HEK293T (cell line): ENCODE results near the gene COBLL1.

Source experiments
- ARNT ChIP-seq: fragments of 450-650 bp; IDR thresholded peaks from 2 replicates; pipeline ENCODE4 v1.6.1; 2017; ENCODE audit warnings: mild to moderate bottlenecking
- BHLHE40 ChIP-seq: fragments of 450-650 bp; IDR thresholded peaks from 2 replicates; pipeline ENCODE4 v1.6.1; 2016; ENCODE audit warnings: mild to moderate bottlenecking, moderate library complexity, borderline replicate concordance
- CTBP1 ChIP-seq: fragments of 450-650 bp; IDR thresholded peaks from 2 replicates; pipeline ENCODE4 v1.6.1; 2016; ENCODE audit warnings: borderline replicate concordance
- ELF4 ChIP-seq: fragments of 450-650 bp; IDR thresholded peaks from 2 replicates; pipeline ENCODE4 v1.6.1; 2017; ENCODE audit warnings: antibody characterized with exemption
- FOXA1 ChIP-seq: fragments of 450-650 bp; IDR thresholded peaks from 2 replicates; pipeline ENCODE4 v1.6.1; 2016; ENCODE audit warnings: mild to moderate bottlenecking
- FOXK2 ChIP-seq: fragments of 450-650 bp; IDR thresholded peaks from 2 replicates; pipeline ENCODE4 v1.6.1; 2016; ENCODE audit warnings: mild to moderate bottlenecking
- FOXM1 ChIP-seq: fragments of 450-650 bp; IDR thresholded peaks from 2 replicates; pipeline ENCODE4 v1.6.1; 2017; ENCODE audit warnings: mild to moderate bottlenecking, borderline replicate concordance
- L3MBTL2 ChIP-seq: fragments of 450-650 bp; conservative IDR thresholded peaks from 2 replicates; pipeline ENCODE4 v1.6.1; 2016; ENCODE audit warnings: mild to moderate bottlenecking
- LEF1 ChIP-seq: fragments of 450-650 bp; IDR thresholded peaks from 2 replicates; pipeline ENCODE4 v1.6.1; 2017; ENCODE audit warnings: mild to moderate bottlenecking, borderline replicate concordance
- NFRKB ChIP-seq: fragments of 450-650 bp; IDR thresholded peaks from 2 replicates; pipeline ENCODE4 v1.6.1; 2016; ENCODE audit warnings: mild to moderate bottlenecking, moderate library complexity
- SP1 ChIP-seq: fragments of 450-650 bp; IDR thresholded peaks from 2 replicates; pipeline ENCODE4 v1.6.1; 2017
- SUZ12 ChIP-seq: fragments of 450-650 bp; IDR thresholded peaks from 2 replicates; pipeline ENCODE4 v1.6.1; 2016; ENCODE audit warnings: mild to moderate bottlenecking
- TARDBP ChIP-seq: fragments of 450-650 bp; IDR thresholded peaks from 2 replicates; pipeline ENCODE4 v1.6.1; 2016
- ZNF384 ChIP-seq: fragments of 450-650 bp; IDR thresholded peaks from 2 replicates; pipeline ENCODE4 v1.6.1; 2016

DNA sequence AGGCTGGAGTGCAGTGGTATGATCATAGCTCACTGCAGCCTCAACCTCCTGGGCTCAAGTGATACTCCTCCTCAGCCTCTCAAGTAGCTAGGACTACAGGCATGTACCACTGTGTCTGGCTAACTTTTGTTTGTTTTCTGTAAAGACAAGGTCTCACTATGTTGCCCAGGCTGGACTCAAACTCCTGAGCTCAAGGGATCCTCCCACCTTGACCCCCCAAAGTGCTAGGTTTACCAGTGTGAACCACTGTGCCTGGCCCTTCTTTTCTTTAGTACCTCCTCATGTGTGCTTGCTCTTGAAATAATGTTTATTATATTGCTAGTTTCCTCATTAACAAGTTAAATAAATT, 19.0 kb upstream of the COBLL1 start:
- TF ChIP-seq SUZ12 (no peak), SP1 (no peak), ARNT (no peak), ELF4 (no peak), NFRKB (no peak), FOXA1 (no peak), FOXM1 (no peak), L3MBTL2 (no peak), BHLHE40 (no peak), TARDBP (no peak), ZNF384 (no peak), LEF1 (no peak), FOXK2 (no peak), CTBP1 (no peak)
